ENCODE results near the gene CPVL.
A peak's percentile ranks its signal among the peaks of the same experiment; 100 is the strongest.

CPVL gene

DNA sequence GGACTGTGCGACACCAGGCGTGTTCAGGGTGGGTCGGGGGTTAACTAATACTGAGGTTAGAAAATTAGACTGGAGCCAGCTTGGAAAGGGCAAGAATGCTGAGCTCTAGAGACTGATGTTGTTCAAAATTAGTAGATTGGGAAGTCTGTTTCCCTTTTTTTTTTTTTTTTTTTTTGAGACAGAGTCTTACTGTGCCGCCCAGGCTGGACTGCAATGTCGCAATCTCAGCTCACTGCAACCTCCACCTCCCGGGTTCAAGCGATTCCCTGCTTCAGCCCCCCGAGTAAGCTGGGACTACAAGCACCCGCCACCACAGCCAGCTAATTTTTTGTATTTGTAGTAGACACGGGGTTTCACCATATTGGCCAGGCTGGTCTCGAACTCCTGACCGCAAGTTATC, 2.7 kb upstream of the CPVL start:
- Histone ChIP-seq H3K9ac (ENCODE audit: low read length) (no peak overlapping the region), H3K79me2 (ENCODE audit: control insufficient read depth, insufficient read depth, low read length, poor library complexity) (peaks cover 3% of the 10 kb centered on the region), H2AFZ (ENCODE audit: insufficient read depth, low read length, poor library complexity) (no peak overlapping the region), H3K4me1 (ENCODE audit: control insufficient read depth in 1 of 2, insufficient read depth in 2 of 2, low read length in 2 of 2) (peaks cover 7% of the 10 kb centered on the region in 2 experiments), H3K36me3 (ENCODE audit: control insufficient read depth in 1 of 2, insufficient read depth in 2 of 2, low read length in 2 of 2) (no peaks in the 10 kb centered on the region), H4K91ac (ENCODE audit: low read depth, low read length) (no peak overlapping the region), H3K23ac (ENCODE audit: low read length) (no peak overlapping the region), H3K14ac (ENCODE audit: low read length) (no peak overlapping the region), H3K27ac (ENCODE audit: low read depth, low read length) (no peak overlapping the region), H3K4me3 (ENCODE audit: low read depth, low read length) (no peak overlapping the region), H3K79me1 (ENCODE audit: low read length) (peaks cover 6% of the 10 kb centered on the region), H2BK5ac (ENCODE audit: low read depth, low read length, poor library complexity) (no peak overlapping the region), H4K8ac (ENCODE audit: low read depth, low read length) (no peak overlapping the region), H4K12ac (ENCODE audit: low read depth, low read length) (no peak overlapping the region), H3K27me3 (ENCODE audit: insufficient read depth, low read length) (no peaks in the 10 kb centered on the region), H2BK120ac (ENCODE audit: insufficient read depth, low read length, poor library complexity) (no peak overlapping the region), H3K18ac (ENCODE audit: low read length) (no peak overlapping the region), H3K4ac (ENCODE audit: low read depth, low read length) (no peak overlapping the region), H3K9me3 (ENCODE audit: insufficient read depth, low read depth, low read length) (no peaks in the 10 kb centered on the region), H2BK12ac (ENCODE audit: low read length) (no peak overlapping the region), H2AK5ac (ENCODE audit: low read length) (no peak overlapping the region), H3K4me2 (ENCODE audit: low read length) (no peak overlapping the region)
- DNase-seq, result no peak
- no CpG with 5 or more reads among the region's 12 CpGs for WGBS (ENCODE audit: extremely low coverage, insufficient coverage, insufficient read length)

- Histone ChIP-seq H3K4me1 (ENCODE audit: control insufficient read depth in 1 of 2, insufficient read depth in 2 of 2, low read length in 2 of 2) (peaks cover 7% of the 10 kb centered on the region in 2 experiments), H3K23ac (ENCODE audit: low read length) (no peak overlapping the region), H3K18ac (ENCODE audit: low read length) (no peak overlapping the region), H2BK120ac (ENCODE audit: insufficient read depth, low read length, poor library complexity) (no peak overlapping the region), H3K27me3 (ENCODE audit: insufficient read depth, low read length) (no peaks in the 10 kb centered on the region), H2BK5ac (ENCODE audit: low read depth, low read length, poor library complexity) (peak overlapping the region; percentile 11), H3K36me3 (ENCODE audit: control insufficient read depth in 1 of 2, insufficient read depth in 2 of 2, low read length in 2 of 2) (no peaks in the 10 kb centered on the region), H4K12ac (ENCODE audit: low read depth, low read length) (no peak overlapping the region), H3K4me2 (ENCODE audit: low read length) (no peak overlapping the region), H3K4me3 (ENCODE audit: low read depth, low read length) (no peak overlapping the region), H3K4ac (ENCODE audit: low read depth, low read length) (no peak overlapping the region), H2BK12ac (ENCODE audit: low read length) (peak overlapping the region; percentile 77), H3K9me3 (ENCODE audit: insufficient read depth, low read depth, low read length) (no peaks in the 10 kb centered on the region), H4K8ac (ENCODE audit: low read depth, low read length) (no peak overlapping the region), H3K14ac (ENCODE audit: low read length) (no peak overlapping the region), H3K79me2 (ENCODE audit: control insufficient read depth, insufficient read depth, low read length, poor library complexity) (peaks cover 3% of the 10 kb centered on the region), H2AK5ac (ENCODE audit: low read length) (no peak overlapping the region), H4K91ac (ENCODE audit: low read depth, low read length) (peak overlapping the region; percentile 16), H3K79me1 (ENCODE audit: low read length) (peaks cover 6% of the 10 kb centered on the region), H3K27ac (ENCODE audit: low read depth, low read length) (no peak overlapping the region), H3K9ac (ENCODE audit: low read length) (no peak overlapping the region), H2AFZ (ENCODE audit: insufficient read depth, low read length, poor library complexity) (no peak overlapping the region)
- no CpG with 5 or more reads among the region's 4 CpGs for WGBS (ENCODE audit: extremely low coverage, insufficient coverage, insufficient read length)
- no peak for DNase-seq
Observed at GRCh38 chr7:29147821-29148220, 1.5 kb upstream of the CPVL start.

DNA sequence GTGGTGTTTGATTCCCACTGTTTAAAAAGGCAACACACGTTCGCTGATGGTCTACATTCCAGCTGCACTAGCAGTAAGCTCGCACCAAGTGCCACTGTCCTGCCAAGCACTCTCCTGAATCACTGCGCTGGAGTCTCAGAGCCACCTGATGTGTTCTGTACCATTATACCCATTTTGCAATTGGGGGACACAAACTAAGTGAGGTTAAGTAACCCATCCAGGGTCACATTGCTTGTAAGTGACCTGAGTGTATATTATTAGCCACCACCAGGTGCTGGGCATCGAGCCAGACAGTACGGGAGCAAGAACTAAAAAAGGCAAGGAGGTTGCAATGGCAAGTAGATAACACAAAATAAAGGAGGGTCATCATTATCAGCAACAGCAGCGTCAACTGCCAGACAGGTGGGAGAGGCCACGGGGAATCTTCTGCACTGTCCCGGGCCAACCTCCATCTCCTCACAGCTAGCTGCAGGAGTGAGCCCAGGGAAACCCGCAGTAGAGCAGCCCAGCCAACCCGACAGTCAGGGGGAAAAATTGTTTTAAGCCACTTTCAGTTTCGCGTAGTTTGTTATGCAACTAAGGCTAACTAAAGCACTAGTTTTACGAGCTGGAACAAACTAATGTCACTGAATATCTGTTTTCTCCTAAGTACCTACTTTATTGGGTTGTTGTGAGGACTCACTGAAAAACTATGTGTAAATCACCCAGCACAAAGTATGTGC, 712 bp upstream of the CPVL start:
- Histone ChIP-seq H4K12ac (ENCODE audit: low read depth, low read length) (no peak overlapping the region), H3K23ac (ENCODE audit: low read length) (no peak overlapping the region), H3K9ac (ENCODE audit: low read length) (no peak overlapping the region), H2BK5ac (ENCODE audit: low read depth, low read length, poor library complexity) (peak overlapping the region; percentile 11), H3K79me2 (ENCODE audit: control insufficient read depth, insufficient read depth, low read length, poor library complexity) (peaks cover 3% of the 10 kb centered on the region), H2AFZ (ENCODE audit: insufficient read depth, low read length, poor library complexity) (no peak overlapping the region), H3K4ac (ENCODE audit: low read depth, low read length) (no peak overlapping the region), H3K79me1 (ENCODE audit: low read length) (peaks cover 6% of the 10 kb centered on the region), H3K36me3 (ENCODE audit: control insufficient read depth in 1 of 2, insufficient read depth in 2 of 2, low read length in 2 of 2) (no peaks in the 10 kb centered on the region), H3K4me1 (ENCODE audit: control insufficient read depth in 1 of 2, insufficient read depth in 2 of 2, low read length in 2 of 2) (peaks cover 7% of the 10 kb centered on the region in 2 experiments), H3K4me3 (ENCODE audit: low read depth, low read length) (no peak overlapping the region), H3K14ac (ENCODE audit: low read length) (no peak overlapping the region), H2AK5ac (ENCODE audit: low read length) (no peak overlapping the region), H3K27ac (ENCODE audit: low read depth, low read length) (no peak overlapping the region), H3K18ac (ENCODE audit: low read length) (no peak overlapping the region), H3K4me2 (ENCODE audit: low read length) (peak overlapping the region; percentile 80), H2BK12ac (ENCODE audit: low read length) (peak overlapping the region; percentile 6), H3K27me3 (ENCODE audit: insufficient read depth, low read length) (no peaks in the 10 kb centered on the region), H3K9me3 (ENCODE audit: insufficient read depth, low read depth, low read length) (no peaks in the 10 kb centered on the region), H4K91ac (ENCODE audit: low read depth, low read length) (no peak overlapping the region), H2BK120ac (ENCODE audit: insufficient read depth, low read length, poor library complexity) (no peak overlapping the region), H4K8ac (ENCODE audit: low read depth, low read length) (no peak overlapping the region)
- no CpG with 5 or more reads among the region's 14 CpGs for WGBS (ENCODE audit: extremely low coverage, insufficient coverage, insufficient read length)
- peak; percentile 68 to 86 for DNase-seq

GRCh38 chr7:29145553-29146056, 732 bp downstream of the CPVL start:
- H3K4me2 ChIP-seq (ENCODE audit: low read length), result peak overlapping the region; percentile 80
- peaks cover 11 to 12% of the 10 kb centered on the region in 2 experiments for H3K4me1 ChIP-seq (ENCODE audit: control insufficient read depth in 1 of 2, insufficient read depth in 2 of 2, low read length in 2 of 2)
- H3K4ac ChIP-seq (ENCODE audit: low read depth, low read length), result no peak overlapping the region
- peak overlapping the region; percentile 85 for H3K4me3 ChIP-seq (ENCODE audit: low read depth, low read length)
- H2BK12ac ChIP-seq (ENCODE audit: low read length), result no peak overlapping the region
- H4K12ac ChIP-seq (ENCODE audit: low read depth, low read length), result no peak overlapping the region
- peak overlapping the region; percentile 65 for H4K91ac ChIP-seq (ENCODE audit: low read depth, low read length)
- H2AK5ac ChIP-seq (ENCODE audit: low read length), result no peak overlapping the region
- H3K23ac ChIP-seq (ENCODE audit: low read length), result no peak overlapping the region
- WGBS (ENCODE audit: extremely low coverage, insufficient coverage, insufficient read length), result no CpG with 5 or more reads among the region's 8 CpGs
- H2AFZ ChIP-seq (ENCODE audit: insufficient read depth, low read length, poor library complexity), result peak overlapping the region; percentile 79
- peaks cover 3% of the 10 kb centered on the region for H3K79me2 ChIP-seq (ENCODE audit: control insufficient read depth, insufficient read depth, low read length, poor library complexity)
- no peak overlapping the region for H3K18ac ChIP-seq (ENCODE audit: low read length)
- H3K27ac ChIP-seq (ENCODE audit: low read depth, low read length), result no peak overlapping the region
- peak in 1 of 2 donors; percentile 30 for DNase-seq
- H3K36me3 ChIP-seq (ENCODE audit: control insufficient read depth in 1 of 2, insufficient read depth in 2 of 2, low read length in 2 of 2), result no peaks in the 10 kb centered on the region
- peak overlapping the region; percentile 89 for H4K8ac ChIP-seq (ENCODE audit: low read depth, low read length)
- no peaks in the 10 kb centered on the region for H3K27me3 ChIP-seq (ENCODE audit: insufficient read depth, low read length)
- peaks cover 6% of the 10 kb centered on the region for H3K79me1 ChIP-seq (ENCODE audit: low read length)
- H3K9me3 ChIP-seq (ENCODE audit: insufficient read depth, low read depth, low read length), result no peaks in the 10 kb centered on the region
- H2BK5ac ChIP-seq (ENCODE audit: low read depth, low read length, poor library complexity), result no peak overlapping the region
- H3K14ac ChIP-seq (ENCODE audit: low read length), result peak overlapping the region; percentile 65
- H2BK120ac ChIP-seq (ENCODE audit: insufficient read depth, low read length, poor library complexity), result no peak overlapping the region
- H3K9ac ChIP-seq (ENCODE audit: low read length), result no peak overlapping the region
